ENCODE results near the gene PC.

DNA sequence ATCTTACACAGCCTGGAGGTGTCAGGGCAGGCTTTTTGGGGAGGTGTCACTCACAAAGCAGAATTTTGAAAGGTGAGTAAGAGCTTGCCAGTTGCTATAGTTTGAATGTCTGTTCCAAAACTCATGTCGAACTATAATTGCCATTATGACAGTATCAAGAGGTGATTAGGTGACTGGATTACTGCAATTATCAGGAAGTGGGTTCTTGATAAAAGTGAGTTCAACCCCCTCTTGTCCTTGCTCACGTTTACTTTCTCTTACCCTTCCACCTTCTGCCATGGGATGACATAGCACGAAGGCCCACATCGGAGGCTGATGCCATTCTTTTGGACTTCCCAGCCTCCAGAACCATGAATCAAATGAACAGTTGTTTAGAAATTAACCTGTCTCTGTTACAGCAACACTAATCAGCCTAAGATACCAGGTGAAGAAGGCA is 12.2 kb upstream of the PC start:
- TF ChIP-seq, protein P1, sequence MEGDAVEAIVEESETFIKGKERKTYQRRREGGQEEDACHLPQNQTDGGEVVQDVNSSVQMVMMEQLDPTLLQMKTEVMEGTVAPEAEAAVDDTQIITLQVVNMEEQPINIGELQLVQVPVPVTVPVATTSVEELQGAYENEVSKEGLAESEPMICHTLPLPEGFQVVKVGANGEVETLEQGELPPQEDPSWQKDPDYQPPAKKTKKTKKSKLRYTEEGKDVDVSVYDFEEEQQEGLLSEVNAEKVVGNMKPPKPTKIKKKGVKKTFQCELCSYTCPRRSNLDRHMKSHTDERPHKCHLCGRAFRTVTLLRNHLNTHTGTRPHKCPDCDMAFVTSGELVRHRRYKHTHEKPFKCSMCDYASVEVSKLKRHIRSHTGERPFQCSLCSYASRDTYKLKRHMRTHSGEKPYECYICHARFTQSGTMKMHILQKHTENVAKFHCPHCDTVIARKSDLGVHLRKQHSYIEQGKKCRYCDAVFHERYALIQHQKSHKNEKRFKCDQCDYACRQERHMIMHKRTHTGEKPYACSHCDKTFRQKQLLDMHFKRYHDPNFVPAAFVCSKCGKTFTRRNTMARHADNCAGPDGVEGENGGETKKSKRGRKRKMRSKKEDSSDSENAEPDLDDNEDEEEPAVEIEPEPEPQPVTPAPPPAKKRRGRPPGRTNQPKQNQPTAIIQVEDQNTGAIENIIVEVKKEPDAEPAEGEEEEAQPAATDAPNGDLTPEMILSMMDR (IDR thresholded peaks at IDR 0.05), result no peak
- TF ChIP-seq POLR2A (IDR thresholded peaks at IDR 0.05) (no peak), POLR2AphosphoS5 (IDR thresholded peaks at IDR 0.05) (no peak)

Data from sigmoid colon (tissue), 4 donors.